NCI-H226 (cell line): ENCODE measurements around the gene ASB1.

Experiments used
- DNase-seq: peaks from one replicate; pipeline ENCODE4 v3.0.0-alpha.2; 2015

The ASB1 gene, protein sequence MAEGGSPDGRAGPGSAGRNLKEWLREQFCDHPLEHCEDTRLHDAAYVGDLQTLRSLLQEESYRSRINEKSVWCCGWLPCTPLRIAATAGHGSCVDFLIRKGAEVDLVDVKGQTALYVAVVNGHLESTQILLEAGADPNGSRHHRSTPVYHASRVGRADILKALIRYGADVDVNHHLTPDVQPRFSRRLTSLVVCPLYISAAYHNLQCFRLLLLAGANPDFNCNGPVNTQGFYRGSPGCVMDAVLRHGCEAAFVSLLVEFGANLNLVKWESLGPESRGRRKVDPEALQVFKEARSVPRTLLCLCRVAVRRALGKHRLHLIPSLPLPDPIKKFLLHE

GRCh38 chr2:238426568-238427434 lies at the start of gene ASB1:
Gene ASB1 (plus strand): TSS chr2:238426927. CDS start chr2:238427071, 144 bp downstream.
- DNase-seq, result peak; percentile 86

- DNase-seq, result no peak
These were observed 48.3 kb upstream of the ASB1 start for GRCh38 chr2:238378230-238379095.

DNA sequence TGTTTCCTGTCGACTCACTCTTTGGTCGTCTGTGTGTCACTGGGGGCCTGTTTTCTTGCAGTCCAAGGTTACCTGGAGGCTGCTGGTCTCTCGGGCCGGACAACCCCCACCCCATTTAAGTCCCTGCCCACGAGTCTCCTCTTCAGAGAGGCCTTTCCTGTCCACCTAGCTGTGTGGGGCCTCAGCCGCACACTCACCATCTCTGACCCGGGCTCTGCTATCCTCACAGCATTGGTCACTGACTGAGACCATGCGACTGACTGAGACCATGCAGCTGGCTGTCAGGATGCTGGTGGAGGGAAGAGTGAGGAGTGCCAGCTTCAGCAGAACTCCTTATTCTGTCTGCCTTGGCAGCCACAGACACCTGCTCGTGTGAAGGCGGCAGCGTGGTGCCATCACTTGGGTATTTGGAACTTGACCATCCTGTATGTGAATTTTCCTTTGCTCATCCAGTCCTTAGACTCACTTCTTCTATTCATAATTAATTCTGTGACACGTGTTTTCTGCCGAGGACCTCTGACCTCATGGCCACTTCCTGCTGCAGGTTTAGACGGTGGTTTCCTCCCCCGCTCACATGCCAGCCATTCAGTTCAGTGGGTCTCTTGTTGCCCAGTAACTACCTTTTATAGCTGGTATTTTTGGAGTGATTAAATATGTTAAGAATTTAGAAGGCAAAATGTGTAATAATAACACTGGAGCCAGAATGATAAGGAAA lies 47.5 kb upstream of the ASB1 start:
- peak; percentile 87 for DNase-seq

GRCh38 chr2:238380336-238380735 lies 46.4 kb upstream of the ASB1 start:
- no peak for DNase-seq

GRCh38 chr2:238380785-238381184 lies 45.9 kb upstream of the ASB1 start:
- no peak for DNase-seq

DNA sequence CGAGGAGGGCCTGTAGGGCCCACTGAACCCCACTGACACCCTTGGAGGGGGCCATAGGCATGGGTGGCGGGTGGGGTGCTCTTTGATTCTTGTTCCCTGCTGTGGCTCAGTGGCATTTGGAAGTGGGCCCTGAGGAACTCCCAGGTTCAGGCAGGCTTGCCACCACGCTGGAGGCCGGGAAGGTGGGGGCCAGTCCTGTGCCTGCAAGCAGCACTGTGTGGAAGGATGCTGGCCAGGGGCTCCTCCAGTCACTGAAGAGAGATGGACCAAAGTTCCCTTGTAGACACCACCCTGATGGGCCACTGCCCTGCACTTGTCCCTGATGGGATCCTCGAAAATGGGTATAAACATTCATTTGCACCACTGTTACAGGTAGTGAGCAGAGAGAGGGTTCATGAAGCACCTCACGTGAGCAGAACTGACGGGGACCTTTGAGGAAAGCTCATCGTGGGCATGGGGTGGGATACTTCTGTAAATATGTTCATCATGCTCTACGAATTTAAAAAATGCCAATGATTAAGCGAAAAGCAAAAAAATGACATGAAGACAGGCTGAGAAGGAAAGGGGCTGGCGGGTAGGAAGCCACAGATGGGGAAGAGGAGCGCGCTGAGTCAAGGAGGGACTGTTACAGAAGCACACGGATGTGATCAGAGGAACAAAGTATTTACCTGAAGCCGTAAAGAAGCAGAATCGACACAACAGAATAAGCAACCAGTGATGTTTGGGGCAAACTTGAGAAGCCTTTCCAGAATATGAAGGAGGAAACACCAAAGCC lies 45.2 kb upstream of the ASB1 start:
- no peak for DNase-seq

- no peak for DNase-seq
These were observed 44.3 kb upstream of the ASB1 start for GRCh38 chr2:238382381-238382781.

DNA sequence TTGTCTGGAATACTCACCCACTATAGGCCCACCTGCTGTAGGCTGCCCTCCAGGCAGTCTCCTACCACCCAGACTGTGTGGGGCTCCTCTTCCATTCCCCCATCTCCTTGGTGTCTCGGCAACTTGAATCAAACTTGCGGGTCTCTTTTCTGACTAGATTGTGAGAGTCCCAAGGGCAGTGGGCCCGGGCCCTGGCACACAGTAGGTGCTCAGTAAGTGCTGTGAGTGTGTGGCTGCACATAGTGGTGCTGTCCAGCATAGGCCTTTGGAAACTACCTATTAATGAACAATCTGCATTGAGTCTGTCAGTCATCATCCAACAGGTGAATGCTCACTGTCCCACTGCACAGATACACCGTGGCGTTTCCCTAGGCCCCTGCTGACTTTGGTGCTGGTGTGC lies 43.6 kb upstream of the ASB1 start:
- DNase-seq, result no peak

- no peak for DNase-seq
These were observed 42.9 kb upstream of the ASB1 start for GRCh38 chr2:238383743-238384380.

DNA sequence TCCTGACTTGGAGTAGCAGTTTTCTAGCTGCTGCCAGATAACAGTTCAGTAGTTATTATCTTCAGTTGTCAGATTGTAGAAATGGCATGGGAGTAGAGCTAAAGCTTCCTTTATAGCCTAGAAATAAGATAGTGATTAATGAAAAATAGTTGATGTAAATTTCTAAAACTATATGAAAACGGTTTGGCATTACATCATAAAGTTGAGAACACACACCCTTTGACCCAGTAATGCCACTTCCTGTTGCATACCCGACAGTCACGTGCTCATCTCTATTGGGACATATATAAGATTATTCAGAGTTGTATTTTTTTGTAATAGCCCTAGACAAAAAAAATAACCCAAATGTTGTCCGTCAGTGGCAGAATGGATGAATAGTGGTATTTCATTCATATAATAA lies 39.4 kb upstream of the ASB1 start:
- no peak for DNase-seq

DNA sequence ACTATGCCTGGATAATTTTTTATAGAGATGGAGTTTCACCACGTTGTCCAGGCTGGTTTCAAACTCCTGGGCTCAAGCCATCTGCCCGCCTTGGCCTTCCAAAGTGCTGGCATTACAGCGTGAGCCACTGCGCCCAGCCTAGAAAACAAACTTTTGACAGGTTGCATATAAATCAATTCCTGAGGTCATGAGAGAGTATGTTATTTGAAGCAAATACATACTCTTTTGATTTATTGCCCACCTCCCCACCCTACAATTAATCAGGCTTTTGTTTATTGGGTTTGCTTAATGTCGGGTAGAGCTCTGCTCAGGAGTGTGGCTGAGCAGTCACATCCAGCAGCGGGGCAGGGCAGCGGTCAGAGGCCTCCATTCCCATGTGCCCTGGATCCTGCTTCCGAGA lies 37.9 kb upstream of the ASB1 start:
- no peak for DNase-seq

DNA sequence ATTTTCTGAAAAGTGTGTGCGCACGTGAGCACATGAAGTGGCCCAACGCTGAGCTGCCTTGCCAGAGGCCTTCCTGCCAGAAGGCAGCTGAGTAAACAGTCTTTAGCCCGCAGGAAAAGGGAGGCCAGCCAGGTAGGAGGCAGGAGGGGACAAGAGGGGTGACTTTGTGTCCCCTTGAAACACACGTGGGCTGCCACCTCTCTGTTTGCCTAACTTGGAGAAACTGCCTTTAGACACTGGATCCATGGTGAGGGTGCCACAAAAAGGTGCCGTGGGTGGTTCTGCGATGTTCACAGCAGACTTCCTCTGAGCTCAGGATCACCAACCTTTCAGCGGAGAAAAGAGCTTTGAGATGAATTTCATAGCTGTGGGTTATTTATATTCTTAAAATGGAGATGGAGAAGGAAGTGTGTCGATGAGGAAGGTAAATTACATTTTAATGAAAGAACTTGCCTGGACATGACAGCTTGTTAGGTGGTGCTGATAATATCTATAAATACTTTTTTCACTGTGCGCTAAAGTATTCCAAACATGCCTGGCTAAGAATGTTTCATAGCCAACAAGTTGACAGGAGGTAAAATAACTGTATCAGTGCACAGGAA lies 36.6 kb upstream of the ASB1 start:
- no peak for DNase-seq

GRCh38 chr2:238391042-238391689 lies 35.6 kb upstream of the ASB1 start:
- DNase-seq, result no peak

DNA sequence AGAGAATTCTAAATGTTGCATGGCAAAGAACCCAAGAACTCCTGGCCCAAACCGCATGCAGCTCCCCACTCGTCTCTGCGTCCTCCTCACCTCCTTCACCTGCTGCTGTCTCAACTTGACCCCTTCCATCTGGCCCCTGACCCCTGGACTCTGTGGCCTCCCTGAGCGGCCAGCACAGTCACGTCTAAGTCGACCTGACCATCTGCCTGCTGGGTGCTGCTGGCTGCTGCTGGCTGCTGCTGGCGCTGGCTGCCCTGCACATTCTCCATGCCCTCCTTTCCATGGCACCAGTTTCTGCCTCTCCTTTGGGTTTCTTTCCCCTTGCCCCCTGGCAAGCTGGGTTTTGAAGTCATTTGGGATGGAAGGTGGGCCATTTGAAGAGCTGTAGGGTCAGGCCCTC lies 30.1 kb upstream of the ASB1 start:
- no peak for DNase-seq

DNA sequence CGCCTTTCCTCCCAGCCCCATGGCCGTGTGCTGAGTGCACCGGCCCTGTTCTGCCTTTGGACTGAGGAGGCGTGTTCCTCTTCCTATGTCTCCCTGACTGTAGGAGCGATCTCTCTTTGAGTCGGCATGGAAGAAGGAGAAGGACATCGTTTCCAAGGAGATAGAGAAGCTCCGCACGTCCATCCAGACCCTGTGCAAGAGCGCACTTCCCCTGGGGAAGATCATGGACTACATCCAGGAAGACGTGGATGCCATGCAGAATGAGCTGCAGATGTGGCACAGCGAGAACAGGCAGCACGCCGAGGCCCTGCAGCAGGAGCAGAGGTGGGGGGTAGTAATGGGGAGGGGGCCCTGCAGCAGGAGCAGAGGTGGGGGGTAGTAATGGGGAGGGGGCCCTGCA lies 29.4 kb upstream of the ASB1 start:
- DNase-seq, result no peak

GRCh38 chr2:238398577-238398976 lies 28.1 kb upstream of the ASB1 start:
- DNase-seq, result no peak

GRCh38 chr2:238399094-238399493 lies 27.6 kb upstream of the ASB1 start:
- no peak for DNase-seq

GRCh38 chr2:238401551-238401950 lies 25.2 kb upstream of the ASB1 start:
- DNase-seq, result no peak

- no peak for DNase-seq
These were observed 22.9 kb upstream of the ASB1 start for GRCh38 chr2:238403632-238404405.
